IPS-18a (cell line): Measurements from ENCODE around the gene CPN2.

Source experiments
- H3K27ac ChIP-seq: one replicate; pipeline ENCODE4 v1.5.1; 2013; ENCODE audit warnings: low read length
- H3K27me3 ChIP-seq: one replicate; pipeline ENCODE4 v1.6.1; 2013; ENCODE audit warnings: mild to moderate bottlenecking, low read length; ENCODE audit not compliant: control insufficient read depth, insufficient read depth
- H3K36me3 ChIP-seq: one replicate; pipeline ENCODE4 v1.6.1; 2013; ENCODE audit warnings: low read depth, low read length; ENCODE audit not compliant: control insufficient read depth
- H3K4me1 ChIP-seq: one replicate; pipeline ENCODE4 v1.6.1; 2013; ENCODE audit warnings: low read depth, low read length; ENCODE audit not compliant: control insufficient read depth
- H3K4me3 ChIP-seq: one replicate; pipeline ENCODE4 v1.5.1; 2013; ENCODE audit warnings: low read length
- H3K9ac ChIP-seq: one replicate; pipeline ENCODE4 v1.6.1; 2013; ENCODE audit warnings: mild to moderate bottlenecking, low read length, moderate library complexity
- H3K9me3 ChIP-seq: one replicate; pipeline ENCODE4 v1.6.1; 2013; ENCODE audit warnings: low read depth, low read length; ENCODE audit not compliant: control insufficient read depth

Gene CPN2

GRCh38 chr3:194379231-194379630 lies 28.1 kb upstream of the CPN2 start:
- Histone ChIP-seq H3K27me3 (no peaks in the 10 kb centered on the region), H3K9ac (no peak overlapping the region), H3K9me3 (no peaks in the 10 kb centered on the region), H3K4me3 (no peak overlapping the region), H3K4me1 (peaks cover 20% of the 10 kb centered on the region), H3K36me3 (no peaks in the 10 kb centered on the region), H3K27ac (no peak overlapping the region)

- H3K9ac ChIP-seq: no peak overlapping the region
- H3K9me3 ChIP-seq: no peaks in the 10 kb centered on the region
- no peaks in the 10 kb centered on the region for H3K27me3 ChIP-seq
- no peak overlapping the region for H3K4me3 ChIP-seq
- H3K27ac ChIP-seq: no peak overlapping the region
- H3K36me3 ChIP-seq: no peaks in the 10 kb centered on the region
- H3K4me1 ChIP-seq: peaks cover 18% of the 10 kb centered on the region
Observed at GRCh38 chr3:194377708-194378107, 26.6 kb upstream of the CPN2 start.

DNA sequence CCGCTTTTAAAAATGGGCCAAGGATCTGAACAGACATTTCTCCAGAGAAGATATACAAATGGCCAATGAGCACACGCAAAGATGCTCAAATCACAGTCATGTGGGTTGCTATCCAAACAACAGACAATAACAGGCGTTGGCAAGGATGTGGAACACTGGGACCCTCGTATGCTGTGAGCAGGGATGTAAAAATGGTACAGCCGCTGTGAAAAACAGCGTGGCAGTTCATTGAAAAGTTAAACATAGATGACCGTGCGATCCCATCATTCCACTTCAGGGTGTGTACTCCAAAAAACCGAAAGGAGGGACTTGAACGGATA lies 25.1 kb upstream of the CPN2 start:
- H3K27ac ChIP-seq: no peak overlapping the region
- no peaks in the 10 kb centered on the region for H3K36me3 ChIP-seq
- H3K27me3 ChIP-seq: no peaks in the 10 kb centered on the region
- H3K9me3 ChIP-seq: no peaks in the 10 kb centered on the region
- no peak overlapping the region for H3K4me3 ChIP-seq
- H3K9ac ChIP-seq: no peak overlapping the region
- H3K4me1 ChIP-seq: peaks cover 13% of the 10 kb centered on the region

GRCh38 chr3:194375473-194376240 lies 24.5 kb upstream of the CPN2 start:
- Histone ChIP-seq H3K4me1 (peaks cover 14% of the 10 kb centered on the region), H3K27me3 (no peaks in the 10 kb centered on the region), H3K9me3 (no peaks in the 10 kb centered on the region), H3K36me3 (no peaks in the 10 kb centered on the region), H3K4me3 (no peak overlapping the region), H3K27ac (no peak overlapping the region), H3K9ac (no peak overlapping the region)

GRCh38 chr3:194374935-194375334 lies 23.8 kb upstream of the CPN2 start:
- Histone ChIP-seq H3K9me3 (no peaks in the 10 kb centered on the region), H3K4me1 (peaks cover 14% of the 10 kb centered on the region), H3K27me3 (no peaks in the 10 kb centered on the region), H3K36me3 (no peaks in the 10 kb centered on the region), H3K9ac (no peak overlapping the region), H3K4me3 (no peak overlapping the region), H3K27ac (no peak overlapping the region)

DNA sequence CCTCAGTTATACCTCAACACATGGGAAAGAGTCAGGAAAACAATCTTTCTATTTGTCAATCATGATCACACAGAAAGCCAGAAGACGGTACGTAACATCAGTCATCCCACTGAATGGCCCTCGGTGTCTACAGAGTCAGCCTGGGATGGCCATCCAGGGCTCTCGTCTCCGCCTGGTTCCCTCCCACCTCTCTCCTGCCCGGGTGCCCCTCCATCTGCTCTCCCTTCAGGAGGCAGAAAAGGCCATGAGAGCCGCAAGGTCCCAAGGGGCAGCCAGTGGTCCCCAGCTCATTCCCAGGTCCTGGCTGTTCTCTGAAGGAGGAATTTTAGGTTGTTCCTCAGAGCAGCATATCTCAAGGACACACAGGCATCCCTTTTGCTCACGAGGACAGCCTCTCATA lies 22.8 kb upstream of the CPN2 start:
- Histone ChIP-seq H3K9ac (no peak overlapping the region), H3K36me3 (no peaks in the 10 kb centered on the region), H3K4me3 (no peak overlapping the region), H3K9me3 (no peaks in the 10 kb centered on the region), H3K27ac (no peak overlapping the region), H3K27me3 (peaks cover 5% of the 10 kb centered on the region), H3K4me1 (peaks cover 11% of the 10 kb centered on the region)

DNA sequence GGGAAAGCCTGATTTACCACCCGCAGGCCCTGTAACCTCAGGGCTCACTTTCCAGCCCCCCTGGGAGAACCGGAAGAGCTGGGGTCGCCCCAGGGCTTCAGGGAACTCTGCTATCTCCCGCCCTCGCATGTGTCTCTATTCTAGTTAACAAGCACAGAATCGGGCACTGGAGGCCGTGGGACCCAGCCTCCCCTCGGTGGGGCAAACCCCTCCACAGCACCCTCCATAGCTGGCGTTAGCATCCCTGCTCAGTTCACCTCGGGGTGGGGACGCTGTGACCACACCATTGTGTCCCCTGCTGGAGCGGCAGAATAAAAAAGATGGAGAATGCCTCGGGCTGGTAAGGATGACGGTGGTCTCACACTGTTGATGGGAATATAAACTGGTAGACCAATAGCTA lies 21.9 kb upstream of the CPN2 start:
- H3K36me3 ChIP-seq: no peaks in the 10 kb centered on the region
- H3K9ac ChIP-seq: no peak overlapping the region
- H3K27ac ChIP-seq: no peak overlapping the region
- H3K27me3 ChIP-seq: peaks cover 14% of the 10 kb centered on the region
- H3K4me1 ChIP-seq: peaks cover 11% of the 10 kb centered on the region
- H3K4me3 ChIP-seq: no peak overlapping the region
- no peaks in the 10 kb centered on the region for H3K9me3 ChIP-seq

DNA sequence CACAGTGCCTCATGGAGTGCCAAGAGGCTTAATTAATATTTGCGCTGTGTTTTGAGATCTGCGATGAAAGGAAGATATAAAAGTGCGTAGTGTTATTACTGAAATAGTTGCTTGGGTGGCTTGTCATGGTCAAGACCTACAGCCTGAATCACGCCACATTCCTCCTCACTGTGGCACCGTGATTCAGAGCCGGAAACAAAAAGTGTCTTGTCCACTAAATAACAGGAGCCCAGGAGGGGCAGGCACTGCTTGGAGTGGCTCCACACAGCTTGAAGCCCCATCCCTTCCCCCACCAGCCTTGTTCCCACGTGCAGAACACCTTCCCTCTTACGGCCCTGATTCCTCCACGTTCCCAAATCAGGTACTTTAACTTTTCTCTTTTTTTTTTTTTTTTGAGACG lies 19.6 kb upstream of the CPN2 start:
- Histone ChIP-seq H3K27me3 (peaks cover 14% of the 10 kb centered on the region), H3K27ac (no peak overlapping the region), H3K9ac (no peak overlapping the region), H3K9me3 (no peaks in the 10 kb centered on the region), H3K36me3 (no peaks in the 10 kb centered on the region), H3K4me1 (peaks cover 14% of the 10 kb centered on the region), H3K4me3 (no peak overlapping the region)

DNA sequence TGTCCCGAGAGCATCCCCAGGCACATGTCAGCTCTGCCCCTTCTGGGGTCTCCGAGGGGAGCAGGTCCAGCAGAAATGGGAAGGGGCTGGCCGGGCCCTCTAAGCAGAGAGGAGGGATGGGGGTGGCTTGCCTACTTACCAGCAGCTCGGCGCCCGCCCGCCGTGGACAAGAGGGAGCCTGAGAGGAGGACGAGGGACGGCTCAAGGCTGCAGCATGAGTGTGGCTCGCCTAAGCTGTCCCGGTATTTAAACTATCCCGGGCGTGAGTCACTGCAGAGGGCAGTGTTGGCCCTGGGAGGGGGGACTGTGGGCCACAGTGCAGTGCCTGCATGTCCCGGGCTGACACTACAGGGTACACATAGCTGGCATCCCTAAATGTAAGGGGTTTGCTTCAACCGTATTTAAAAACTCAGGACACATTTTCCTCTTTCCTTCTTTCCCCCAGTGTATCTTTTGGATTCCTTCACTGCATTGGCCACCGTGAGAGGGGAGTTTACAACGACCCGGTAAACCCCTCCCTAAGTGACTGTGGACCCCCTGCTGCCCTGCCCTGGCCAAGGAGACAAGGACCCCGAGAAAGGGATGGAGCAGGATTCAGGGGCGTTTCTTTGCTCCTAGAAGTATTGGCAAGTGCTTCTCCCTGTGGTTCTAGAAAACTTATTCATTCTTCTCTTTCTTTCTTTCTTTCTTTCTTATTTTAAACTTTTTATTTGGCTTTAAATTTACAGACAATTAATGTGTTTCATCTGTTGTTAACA lies 18.6 kb upstream of the CPN2 start, which contains the start of gene LRRC15:
LRRC15 (minus strand) TSS at position 222 of the 758 bp plus-strand sequence. CDS start 8,700 bp downstream, outside the sequence.
- Histone ChIP-seq H3K9ac (no peak within 1 kb of the TSS), H3K27me3 (peaks cover 14% of the 10 kb centered on the region), H3K27ac (no peak within 1 kb of the TSS), H3K36me3 (no peaks in the 10 kb centered on the region), H3K9me3 (no peaks in the 10 kb centered on the region), H3K4me1 (peaks cover 11% of the 10 kb centered on the region), H3K4me3 (peak within 1 kb of the TSS; percentile 52)

GRCh38 chr3:194368918-194369317 lies 17.8 kb upstream of the CPN2 start:
- Histone ChIP-seq H3K4me3 (no peak overlapping the region), H3K9me3 (no peaks in the 10 kb centered on the region), H3K36me3 (no peaks in the 10 kb centered on the region), H3K9ac (no peak overlapping the region), H3K27ac (no peak overlapping the region), H3K27me3 (peaks cover 14% of the 10 kb centered on the region), H3K4me1 (peaks cover 11% of the 10 kb centered on the region)

GRCh38 chr3:194367992-194368841 lies 17.1 kb upstream of the CPN2 start:
- Histone ChIP-seq H3K27me3 (peaks cover 14% of the 10 kb centered on the region), H3K9me3 (no peaks in the 10 kb centered on the region), H3K4me3 (no peak overlapping the region), H3K27ac (no peak overlapping the region), H3K4me1 (peaks cover 11% of the 10 kb centered on the region), H3K36me3 (no peaks in the 10 kb centered on the region), H3K9ac (no peak overlapping the region)
